DND-41 (cell line): ENCODE data around the gene PEPD.

ENCODE experiments used
- ATAC-seq: fragments of 200-7000 bp; cut with Tn5 transposase; 3 replicates; pipeline ENCODE4 v1.9.1; 2021; ENCODE audit warnings: low read depth; ENCODE audit not compliant: insufficient read depth
- DNase-seq: peaks from one replicate; pipeline ENCODE4 v3.0.0-alpha.2; 2020
- H2AFZ ChIP-seq: 2 replicates; pipeline ENCODE4 v1.6.0; 2012; ENCODE audit warnings: low read depth, low read length
- H3K27ac ChIP-seq: 2 replicates; pipeline ENCODE4 v1.5.1; 2012; ENCODE audit warnings: low read length, inconsistent platforms
- H3K27me3 ChIP-seq: fragments of 200-600 bp; sonication (generic); 2 replicates; pipeline ENCODE4 v1.6.0; 2012; ENCODE audit warnings: low read length, mild to moderate bottlenecking, inconsistent platforms; ENCODE audit not compliant: insufficient read depth, poor library complexity
- H3K36me3 ChIP-seq: 2 replicates; pipeline ENCODE4 v1.5.1; 2012; ENCODE audit warnings: low read length, inconsistent platforms; ENCODE audit not compliant: insufficient read depth
- H3K4me1 ChIP-seq: 2 replicates; pipeline ENCODE4 v1.5.1; 2012; ENCODE audit warnings: mild to moderate bottlenecking, low read length; ENCODE audit not compliant: insufficient read depth
- H3K4me2 ChIP-seq: 2 replicates; pipeline ENCODE4 v1.6.0; 2012; ENCODE audit warnings: mild to moderate bottlenecking, moderate library complexity, low read length, inconsistent platforms; ENCODE audit not compliant: insufficient read depth
- H3K4me3 ChIP-seq, 2 experiments: fragments of 200-600 bp in 1 of 2; shearing (Covaris generic) in 1 of 2; 2 replicates each; pipeline ENCODE4 v1.5.1; 2012 to 2016; ENCODE audit warnings: inconsistent platforms in 2 of 2, low read length in 2 of 2, mild to moderate bottlenecking in 2 of 2, low read depth in 1 of 2, moderate library complexity in 1 of 2
- H3K79me2 ChIP-seq: 2 replicates; pipeline ENCODE4 v1.6.0; 2012; ENCODE audit warnings: low read length, inconsistent platforms; ENCODE audit not compliant: insufficient read depth
- H3K9ac ChIP-seq: 2 replicates; pipeline ENCODE4 v1.6.0; 2012; ENCODE audit warnings: low read depth, mild to moderate bottlenecking, inconsistent platforms, low read length, moderate library complexity
- H3K9me3 ChIP-seq: 2 replicates; pipeline ENCODE4 v1.5.1; 2012; ENCODE audit warnings: low read length, moderate library complexity, mild to moderate bottlenecking, inconsistent platforms; ENCODE audit not compliant: insufficient read depth, severe bottlenecking
- H4K20me1 ChIP-seq: 2 replicates; pipeline ENCODE4 v1.6.0; 2012; ENCODE audit warnings: low read length; ENCODE audit not compliant: insufficient read depth
- EZH2 ChIP-seq: IDR thresholded peaks from 3 replicates; pipeline ENCODE4 v1.6.1; 2012; ENCODE audit warnings: borderline replicate concordance, low read depth, mild to moderate bottlenecking, moderate library complexity, low read length, inconsistent platforms; ENCODE audit not compliant: severe bottlenecking
- TF ChIP-seq, protein P1 (sequence below): IDR thresholded peaks from 2 replicates; pipeline ENCODE4 v1.5.1; 2012; ENCODE audit warnings: borderline replicate concordance, low read length, moderate library complexity, mild to moderate bottlenecking; ENCODE audit not compliant: poor library complexity, severe bottlenecking; ENCODE audit errors: extremely low read depth

Gene PEPD

DNA sequence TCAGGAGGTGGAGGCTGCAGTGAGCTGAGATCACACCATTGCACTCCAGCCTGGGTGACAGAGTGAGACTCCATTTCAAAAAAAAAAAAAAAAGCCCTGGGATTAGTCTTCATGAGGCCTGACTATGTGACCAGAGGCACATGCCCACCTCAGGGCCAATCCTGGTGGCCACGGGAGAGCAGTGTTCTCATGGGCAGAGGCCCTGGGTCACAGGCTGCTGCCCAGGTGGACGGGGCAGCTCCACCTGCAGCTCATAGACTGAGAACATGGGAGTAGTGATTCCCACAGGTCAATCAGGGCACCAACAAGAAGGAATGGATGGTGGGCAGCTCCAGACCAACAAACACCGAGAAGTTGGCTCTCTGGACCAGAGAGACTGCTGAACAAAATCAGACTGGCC, 26.1 kb upstream of the PEPD start:
- no peak for ATAC-seq
- no peak for DNase-seq
- H3K27me3 ChIP-seq, result no peaks in the 10 kb centered on the region
- no peak overlapping the region for H3K27ac ChIP-seq
- H3K36me3 ChIP-seq, result no peaks in the 10 kb centered on the region
- no peaks in the 10 kb centered on the region for H3K4me1 ChIP-seq
- H3K79me2 ChIP-seq, result no peaks in the 10 kb centered on the region
- no peak overlapping the region for H3K4me3 ChIP-seq
- H3K9ac ChIP-seq, result no peak overlapping the region
- H4K20me1 ChIP-seq, result no peaks in the 10 kb centered on the region
- no peak for TF ChIP-seq EZH2
- H3K4me2 ChIP-seq, result no peak overlapping the region
- no peaks in the 10 kb centered on the region for H3K9me3 ChIP-seq
- H2AFZ ChIP-seq, result no peak overlapping the region

DNA sequence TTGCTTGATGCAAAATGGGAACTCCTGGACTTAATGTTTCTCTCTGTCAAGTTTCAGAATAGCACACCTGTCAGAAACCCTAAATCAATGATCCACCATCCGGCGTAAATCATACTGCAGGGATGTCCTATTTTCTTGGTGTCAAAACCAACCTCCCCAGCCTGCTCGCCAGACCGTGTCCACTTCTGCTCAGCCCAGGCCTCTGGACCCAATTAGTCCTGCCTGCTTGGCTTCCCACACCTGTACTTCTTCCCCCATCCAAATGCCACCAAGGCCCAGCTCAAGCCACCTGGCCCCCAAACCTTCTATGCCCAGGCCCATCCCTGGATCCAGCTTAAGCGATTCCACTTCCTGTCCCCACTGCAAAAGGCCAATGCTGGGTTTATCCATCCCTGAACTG, 25.1 kb upstream of the PEPD start:
- DNase-seq (no peak), ATAC-seq (no peak)
- Histone ChIP-seq H3K27ac (no peak overlapping the region), H3K9me3 (no peaks in the 10 kb centered on the region), H3K4me3 (no peak overlapping the region), H2AFZ (no peak overlapping the region), H3K36me3 (no peaks in the 10 kb centered on the region), H3K27me3 (no peaks in the 10 kb centered on the region), H3K9ac (no peak overlapping the region), H3K79me2 (no peaks in the 10 kb centered on the region), H3K4me1 (no peaks in the 10 kb centered on the region), H3K4me2 (no peak overlapping the region), H4K20me1 (no peaks in the 10 kb centered on the region)
- TF ChIP-seq EZH2, result no peak
- TF ChIP-seq, protein P1, sequence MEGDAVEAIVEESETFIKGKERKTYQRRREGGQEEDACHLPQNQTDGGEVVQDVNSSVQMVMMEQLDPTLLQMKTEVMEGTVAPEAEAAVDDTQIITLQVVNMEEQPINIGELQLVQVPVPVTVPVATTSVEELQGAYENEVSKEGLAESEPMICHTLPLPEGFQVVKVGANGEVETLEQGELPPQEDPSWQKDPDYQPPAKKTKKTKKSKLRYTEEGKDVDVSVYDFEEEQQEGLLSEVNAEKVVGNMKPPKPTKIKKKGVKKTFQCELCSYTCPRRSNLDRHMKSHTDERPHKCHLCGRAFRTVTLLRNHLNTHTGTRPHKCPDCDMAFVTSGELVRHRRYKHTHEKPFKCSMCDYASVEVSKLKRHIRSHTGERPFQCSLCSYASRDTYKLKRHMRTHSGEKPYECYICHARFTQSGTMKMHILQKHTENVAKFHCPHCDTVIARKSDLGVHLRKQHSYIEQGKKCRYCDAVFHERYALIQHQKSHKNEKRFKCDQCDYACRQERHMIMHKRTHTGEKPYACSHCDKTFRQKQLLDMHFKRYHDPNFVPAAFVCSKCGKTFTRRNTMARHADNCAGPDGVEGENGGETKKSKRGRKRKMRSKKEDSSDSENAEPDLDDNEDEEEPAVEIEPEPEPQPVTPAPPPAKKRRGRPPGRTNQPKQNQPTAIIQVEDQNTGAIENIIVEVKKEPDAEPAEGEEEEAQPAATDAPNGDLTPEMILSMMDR, result no peak

DNA sequence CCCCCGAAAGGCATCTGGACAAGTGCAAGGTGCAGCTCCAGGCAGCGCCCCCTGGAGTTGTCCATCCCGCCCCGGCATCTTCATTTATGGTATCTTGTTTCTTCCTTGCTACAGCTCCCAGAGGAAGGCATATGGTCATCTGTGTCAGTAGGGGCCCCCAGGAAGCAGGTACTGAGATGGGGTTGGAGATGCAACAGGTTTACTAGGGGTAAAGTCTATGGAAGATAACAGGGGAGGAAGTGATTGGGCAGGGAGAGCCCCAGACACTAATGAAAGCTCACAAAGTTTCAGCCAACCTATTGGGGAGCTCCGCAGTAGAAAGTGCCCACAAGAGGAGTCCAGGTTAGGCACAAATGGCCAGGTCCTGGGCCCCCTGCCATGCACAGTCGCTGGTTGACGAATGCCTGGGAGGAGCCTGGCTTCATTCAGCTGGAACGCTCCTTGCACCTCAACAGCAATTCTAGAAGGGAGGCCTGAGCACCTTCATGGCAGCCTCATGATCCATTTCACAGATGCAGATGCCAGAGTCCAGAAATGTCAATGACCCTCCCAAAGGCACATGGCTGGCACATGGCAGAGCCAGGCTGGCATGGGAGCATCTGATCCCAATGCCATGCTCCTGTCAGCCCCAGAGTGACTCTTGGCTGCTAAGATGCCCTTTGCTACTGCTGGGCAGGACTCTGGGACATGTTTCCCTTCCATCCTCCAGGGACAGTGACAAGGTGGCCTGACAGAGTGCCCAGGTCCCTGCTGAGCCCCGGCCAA, 23.8 kb upstream of the PEPD start:
- H4K20me1 ChIP-seq, result no peaks in the 10 kb centered on the region
- no peaks in the 10 kb centered on the region for H3K36me3 ChIP-seq
- no peaks in the 10 kb centered on the region for H3K4me1 ChIP-seq
- H3K4me2 ChIP-seq, result no peak overlapping the region
- no peak overlapping the region for H3K27ac ChIP-seq
- TF ChIP-seq, protein P1, result no peak
- no peak for TF ChIP-seq EZH2
- DNase-seq (no peak), ATAC-seq (no peak)
- H2AFZ ChIP-seq, result no peak overlapping the region
- H3K9ac ChIP-seq, result no peak overlapping the region
- no peaks in the 10 kb centered on the region for H3K9me3 ChIP-seq
- no peaks in the 10 kb centered on the region for H3K27me3 ChIP-seq
- H3K79me2 ChIP-seq, result no peaks in the 10 kb centered on the region
- H3K4me3 ChIP-seq, result no peak overlapping the region

DNA sequence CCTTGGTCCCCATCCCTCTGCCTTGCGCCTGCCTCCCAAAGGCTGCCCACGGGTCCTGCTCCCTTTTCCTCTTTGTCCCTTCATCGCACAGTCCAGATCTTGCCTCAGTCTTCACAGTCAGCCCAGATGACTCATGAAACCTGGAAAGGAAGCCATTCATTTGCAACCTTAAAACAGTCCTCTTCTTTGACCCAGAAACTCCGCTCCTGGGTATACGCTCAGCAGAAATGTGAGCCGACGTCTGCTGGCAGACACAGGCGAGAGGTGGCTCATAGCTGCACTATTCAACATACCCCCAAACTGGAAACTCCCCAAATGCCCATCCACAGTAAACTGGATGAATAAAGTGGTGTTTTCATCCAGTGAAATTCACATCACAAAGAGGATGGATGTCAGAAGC, 13.6 kb upstream of the PEPD start:
- no peak overlapping the region for H3K9ac ChIP-seq
- no peaks in the 10 kb centered on the region for H3K27me3 ChIP-seq
- H3K4me1 ChIP-seq, result no peaks in the 10 kb centered on the region
- no peak overlapping the region for H3K27ac ChIP-seq
- no peak for TF ChIP-seq EZH2
- TF ChIP-seq, protein P1, result no peak
- no peaks in the 10 kb centered on the region for H3K9me3 ChIP-seq
- no peak overlapping the region for H3K4me2 ChIP-seq
- H3K79me2 ChIP-seq, result no peaks in the 10 kb centered on the region
- DNase-seq (no peak), ATAC-seq (no peak)
- H2AFZ ChIP-seq, result no peak overlapping the region
- no peaks in the 10 kb centered on the region for H3K36me3 ChIP-seq
- H4K20me1 ChIP-seq, result no peaks in the 10 kb centered on the region
- no peak overlapping the region for H3K4me3 ChIP-seq
